ENCODE data around the gene LRRIQ4. TPM values are rescaled to one million over a fixed set of nuclear protein-coding genes. Genes with fewer than 3 reads are reported as not detected.

LRRIQ4 gene
- polyA plus RNA-seq, 3 donors = not detected

DNA sequence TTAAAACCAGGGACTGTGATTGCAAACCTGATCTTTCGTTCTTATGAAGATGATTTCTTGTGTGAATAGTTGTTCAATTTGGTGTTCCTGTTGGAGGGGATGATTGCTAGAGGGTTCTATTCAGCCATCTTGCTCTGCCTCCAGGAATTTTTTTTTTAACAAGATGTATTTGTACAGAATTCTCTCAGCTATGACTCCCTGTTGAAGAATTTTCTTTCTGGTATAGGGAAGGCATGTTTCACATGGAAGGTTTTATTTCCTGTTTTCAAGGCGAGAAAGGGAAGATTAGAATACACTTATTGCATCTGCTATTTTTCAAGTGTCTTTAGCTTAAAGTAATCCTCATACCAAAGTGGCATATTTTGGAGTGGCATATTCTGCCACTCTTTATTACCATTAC is 5.6 kb downstream of the LRRIQ4 start:
- Mint-ChIP-seq H3K27me3 (ENCODE audit: low read depth in 3 of 3) (peaks cover under 1 to 3% (median 1%) of the 10 kb centered on the region in 3 donors), H3K36me3 (no peaks in the 10 kb centered on the region), H3K4me1 (peaks cover 11% of the 10 kb centered on the region), H3K4me3 (no peak overlapping the region), H3K9me3 (peaks cover 6 to 20% (median 12%) of the 10 kb centered on the region in 7 donors), H3K27ac (no peak overlapping the region)
- no peak for DNase-seq
- Histone ChIP-seq H4K20me1 (ENCODE audit: insufficient read depth, low read length) (no peaks in the 10 kb centered on the region), H3K4me2 (replicated peaks; ENCODE audit: extremely low read depth, low read length, poor library complexity, severe bottlenecking) (no peak overlapping the region), H3K79me2 (ENCODE audit: insufficient read depth, low read length) (no peaks in the 10 kb centered on the region), H3K27me3 (ENCODE audit: control insufficient read depth in 2 of 2, insufficient read depth in 2 of 2, low read length in 2 of 2) (no peaks in the 10 kb centered on the region), H3K9ac (ENCODE audit: insufficient read depth, low read length, poor library complexity, severe bottlenecking) (no peak overlapping the region), H3K4me1 (ENCODE audit: control insufficient read depth in 1 of 2, insufficient read depth in 2 of 2, low read length in 2 of 2) (peaks cover 10% of the 10 kb centered on the region in 2 donors), H3K36me3 (replicated peaks in 1 of 2; ENCODE audit: control insufficient read depth in 1 of 2, insufficient read depth in 2 of 2, low read length in 2 of 2) (no peaks in the 10 kb centered on the region), H3K27ac (ENCODE audit: low read depth in 1 of 2, low read length in 2 of 2) (no peak overlapping the region), H3K4me3 (replicated peaks in 1 of 3; ENCODE audit: low read depth in 2 of 3, low read length in 3 of 3) (no peak overlapping the region), H3K9me3 (replicated peaks in 1 of 2; ENCODE audit: control insufficient read depth in 1 of 2, insufficient read depth in 1 of 2, low read length in 2 of 2) (peaks cover 0 to 8% of the 10 kb centered on the region in 2 donors), H2AFZ (ENCODE audit: insufficient read depth, low read depth, low read length, poor library complexity, severe bottlenecking) (no peak overlapping the region)
- TF ChIP-seq CTCF (IDR thresholded peaks at IDR 0.05) = no peak
- 100% methylated on average over 1 of the region's 2 CpGs for WGBS (ENCODE audit: insufficient coverage)
- intact Hi-C loops (cut with micrococcal nuclease) = no loop called here

DNA sequence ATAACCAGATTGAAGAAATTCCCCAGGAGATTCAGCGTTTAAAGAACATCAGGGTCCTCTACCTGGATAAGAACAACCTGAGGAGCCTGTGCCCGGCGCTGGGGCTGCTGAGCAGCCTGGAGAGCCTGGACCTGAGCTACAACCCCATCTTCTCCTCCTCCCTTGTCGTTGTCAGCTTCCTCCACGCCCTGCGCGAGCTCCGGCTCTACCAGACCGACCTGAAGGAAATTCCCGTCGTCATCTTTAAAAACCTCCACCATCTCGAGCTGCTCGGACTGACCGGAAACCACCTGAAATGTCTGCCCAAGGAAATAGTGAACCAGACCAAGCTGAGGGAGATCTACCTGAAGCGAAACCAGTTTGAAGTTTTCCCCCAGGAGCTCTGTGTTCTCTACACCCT is 9.4 kb downstream of the LRRIQ4 start:
- Histone ChIP-seq H3K27ac (ENCODE audit: low read depth in 1 of 2, low read length in 2 of 2) (no peak overlapping the region), H3K4me2 (replicated peaks; ENCODE audit: extremely low read depth, low read length, poor library complexity, severe bottlenecking) (no peak overlapping the region), H4K20me1 (ENCODE audit: insufficient read depth, low read length) (no peaks in the 10 kb centered on the region), H3K9me3 (replicated peaks in 1 of 2; ENCODE audit: control insufficient read depth in 1 of 2, insufficient read depth in 1 of 2, low read length in 2 of 2) (no peaks in the 10 kb centered on the region), H3K9ac (ENCODE audit: insufficient read depth, low read length, poor library complexity, severe bottlenecking) (no peak overlapping the region), H3K4me1 (ENCODE audit: control insufficient read depth in 1 of 2, insufficient read depth in 2 of 2, low read length in 2 of 2) (no peaks in the 10 kb centered on the region), H3K36me3 (replicated peaks in 1 of 2; ENCODE audit: control insufficient read depth in 1 of 2, insufficient read depth in 2 of 2, low read length in 2 of 2) (no peaks in the 10 kb centered on the region), H2AFZ (ENCODE audit: insufficient read depth, low read depth, low read length, poor library complexity, severe bottlenecking) (no peak overlapping the region), H3K4me3 (replicated peaks in 1 of 3; ENCODE audit: low read depth in 2 of 3, low read length in 3 of 3) (no peak overlapping the region), H3K79me2 (ENCODE audit: insufficient read depth, low read length) (no peaks in the 10 kb centered on the region), H3K27me3 (ENCODE audit: control insufficient read depth in 2 of 2, insufficient read depth in 2 of 2, low read length in 2 of 2) (no peaks in the 10 kb centered on the region)
- intact Hi-C loops (cut with micrococcal nuclease) = no loop called here
- H3K27ac Mint-ChIP-seq = no peak overlapping the region
- no peaks in the 10 kb centered on the region for H3K4me1 Mint-ChIP-seq
- WGBS (ENCODE audit: insufficient coverage) = 92% methylated on average over 15 of the region's 15 CpGs
- peaks cover 0 to 2% (median 0%) of the 10 kb centered on the region in 7 donors for H3K9me3 Mint-ChIP-seq
- peaks cover 1 to 4% (median 3%) of the 10 kb centered on the region in 3 donors for H3K27me3 Mint-ChIP-seq (ENCODE audit: low read depth in 3 of 3)
- no peak for TF ChIP-seq CTCF (IDR thresholded peaks at IDR 0.05)
- no peak for DNase-seq
- H3K36me3 Mint-ChIP-seq = no peaks in the 10 kb centered on the region
- no peak overlapping the region for H3K4me3 Mint-ChIP-seq

All from CD14-positive monocyte (primary cell).